ENCODE data around the gene PXDN.
"Not testable (repeated sequence)": the region's sequence is repeated elsewhere in the genome, so short reads cannot be mapped to it uniquely, and the experiment has no call there.

DNA sequence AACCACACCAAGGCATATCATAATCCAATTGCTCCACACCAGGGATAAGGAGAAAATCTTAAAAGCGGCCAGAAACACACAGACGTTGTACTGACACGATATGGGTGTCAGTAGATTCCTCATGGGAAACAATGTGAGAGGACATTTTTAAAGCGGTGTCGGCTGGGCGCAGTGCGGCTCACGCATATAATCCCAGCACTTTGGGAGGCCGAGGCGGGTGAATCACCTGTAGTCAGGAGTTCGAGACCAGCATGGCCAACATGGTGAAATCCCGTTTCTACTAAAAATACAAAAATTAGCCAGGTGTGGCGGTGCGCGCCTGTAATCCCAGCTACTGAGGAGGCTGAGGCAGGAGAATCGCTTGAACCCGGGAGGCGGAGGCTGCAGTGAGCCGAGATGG lies 11.0 kb downstream of the PXDN start:
- TF ChIP-seq HDAC6 (IDR thresholded peaks at IDR 0.05; ENCODE audit: low read depth, low read length); MTA1 (CRISPR knock-in tag; IDR thresholded peaks at IDR 0.05; ENCODE audit: borderline replicate concordance); EP300 (IDR thresholded peaks at IDR 0.05; ENCODE audit: low read depth in 2 of 2, low read length in 2 of 2); EP300 (CRISPR knock-in tag; IDR thresholded peaks at IDR 0.05; ENCODE audit: borderline replicate concordance); POLR2AphosphoS5 (IDR thresholded peaks at IDR 0.05; ENCODE audit: low read depth, low read length); SRF (IDR thresholded peaks at IDR 0.05; ENCODE audit: low read depth, low read length); SRSF9 (IDR thresholded peaks at IDR 0.05; ENCODE audit: borderline replicate concordance, insufficient read depth, low read depth, low read length, poor library complexity, severe bottlenecking): not testable (repeated sequence)
- TF ChIP-seq, protein P1, sequence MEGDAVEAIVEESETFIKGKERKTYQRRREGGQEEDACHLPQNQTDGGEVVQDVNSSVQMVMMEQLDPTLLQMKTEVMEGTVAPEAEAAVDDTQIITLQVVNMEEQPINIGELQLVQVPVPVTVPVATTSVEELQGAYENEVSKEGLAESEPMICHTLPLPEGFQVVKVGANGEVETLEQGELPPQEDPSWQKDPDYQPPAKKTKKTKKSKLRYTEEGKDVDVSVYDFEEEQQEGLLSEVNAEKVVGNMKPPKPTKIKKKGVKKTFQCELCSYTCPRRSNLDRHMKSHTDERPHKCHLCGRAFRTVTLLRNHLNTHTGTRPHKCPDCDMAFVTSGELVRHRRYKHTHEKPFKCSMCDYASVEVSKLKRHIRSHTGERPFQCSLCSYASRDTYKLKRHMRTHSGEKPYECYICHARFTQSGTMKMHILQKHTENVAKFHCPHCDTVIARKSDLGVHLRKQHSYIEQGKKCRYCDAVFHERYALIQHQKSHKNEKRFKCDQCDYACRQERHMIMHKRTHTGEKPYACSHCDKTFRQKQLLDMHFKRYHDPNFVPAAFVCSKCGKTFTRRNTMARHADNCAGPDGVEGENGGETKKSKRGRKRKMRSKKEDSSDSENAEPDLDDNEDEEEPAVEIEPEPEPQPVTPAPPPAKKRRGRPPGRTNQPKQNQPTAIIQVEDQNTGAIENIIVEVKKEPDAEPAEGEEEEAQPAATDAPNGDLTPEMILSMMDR (CRISPR knock-in tag; IDR thresholded peaks at IDR 0.05) = not testable (repeated sequence)
